Iris pigment epithelial cell (primary cell): Measurements from ENCODE around the gene RCAN1.

Experiments used
- DNase-seq: peaks from one replicate; pipeline ENCODE4 v3.0.0-alpha.2; 2011; ENCODE audit warnings: low read depth

Gene RCAN1

GRCh38 chr21:34614628-34615486 lies at the start of gene RCAN1:
Gene RCAN1 (minus strand): TSS chr21:34615113. CDS start chr21:34615011, 102 bp downstream.
- peak; percentile 92 for DNase-seq

- DNase-seq, result no peak
Measured at GRCh38 chr21:34661848-34662247, 46.9 kb upstream of the RCAN1 start.

GRCh38 chr21:34653522-34653921 lies 38.6 kb upstream of the RCAN1 start:
- DNase-seq, result no peak

- DNase-seq, result no peak
Measured at GRCh38 chr21:34651642-34652041, 36.7 kb upstream of the RCAN1 start.

GRCh38 chr21:34650861-34651431 lies 36.0 kb upstream of the RCAN1 start:
- DNase-seq, result no peak

GRCh38 chr21:34649400-34649799 lies 34.5 kb upstream of the RCAN1 start:
- no peak for DNase-seq

GRCh38 chr21:34648739-34649297 lies 33.9 kb upstream of the RCAN1 start:
- DNase-seq, result no peak

- no peak for DNase-seq
Measured at GRCh38 chr21:34647555-34647954, 32.6 kb upstream of the RCAN1 start.

- no peak for DNase-seq
Measured at GRCh38 chr21:34644825-34645224, 29.9 kb upstream of the RCAN1 start.

GRCh38 chr21:34642211-34643075 lies 27.5 kb upstream of the RCAN1 start:
- DNase-seq, result peak; percentile 41

GRCh38 chr21:34640858-34641257 lies 25.9 kb upstream of the RCAN1 start:
- peak; percentile 90 for DNase-seq

- DNase-seq, result peak; percentile 31
Measured at GRCh38 chr21:34639882-34640788, 25.2 kb upstream of the RCAN1 start.

- DNase-seq, result no peak
Measured at GRCh38 chr21:34639250-34639649, 24.3 kb upstream of the RCAN1 start.

- DNase-seq, result no peak
Measured at GRCh38 chr21:34636961-34637360, 22.0 kb upstream of the RCAN1 start.

- DNase-seq, result no peak
Measured at GRCh38 chr21:34635307-34635706, 20.4 kb upstream of the RCAN1 start.

- no peak for DNase-seq
Measured at GRCh38 chr21:34632498-34632897, 17.6 kb upstream of the RCAN1 start.

- peak; percentile 54 for DNase-seq
Measured at GRCh38 chr21:34630536-34631143, 15.7 kb upstream of the RCAN1 start.

GRCh38 chr21:34626131-34626530 lies 11.2 kb upstream of the RCAN1 start:
- no peak for DNase-seq

GRCh38 chr21:34625030-34625593 lies 10.2 kb upstream of the RCAN1 start:
- DNase-seq, result no peak

- no peak for DNase-seq
Measured at GRCh38 chr21:34623516-34623915, 8.6 kb upstream of the RCAN1 start.
